PFSK-1 (cell line): Measurements from ENCODE around the gene HECTD3.

Source experiments
- FOXP2 ChIP-seq: optimal IDR thresholded peaks from 2 replicates; pipeline ENCODE3; 2011; ENCODE audit warnings: borderline replicate concordance, control low read depth, inconsistent platforms; ENCODE audit not compliant: insufficient read depth; ENCODE audit errors: extremely low read length, extremely low read depth
- POLR2AphosphoS5 ChIP-seq: IDR thresholded peaks from 2 replicates; pipeline ENCODE4 v1.6.1; 2012; ENCODE audit warnings: low read depth, mild to moderate bottlenecking, control low read depth, low read length, moderate library complexity
- REST ChIP-seq, 2 experiments: IDR thresholded peaks; 2 replicates each; pipeline versions ENCODE4 v1.6.1 to v1.8.0; 2011 to 2012; ENCODE audit warnings: low read depth in 2 of 2, low read length in 2 of 2, control low read depth in 1 of 2, inconsistent platforms in 1 of 2, mild to moderate bottlenecking in 1 of 2, moderate library complexity in 1 of 2; ENCODE audit not compliant: insufficient read depth in 1 of 2
- SIN3A ChIP-seq: IDR thresholded peaks from 2 replicates; pipeline ENCODE4 v1.6.1; 2012; ENCODE audit warnings: mild to moderate bottlenecking, low read length, moderate library complexity, borderline replicate concordance; ENCODE audit not compliant: insufficient read depth
- TAF1 ChIP-seq: IDR thresholded peaks from 2 replicates; pipeline ENCODE4 v1.6.1; 2012; ENCODE audit warnings: low read length, control low read depth, borderline replicate concordance; ENCODE audit not compliant: insufficient read depth

HECTD3 gene

DNA sequence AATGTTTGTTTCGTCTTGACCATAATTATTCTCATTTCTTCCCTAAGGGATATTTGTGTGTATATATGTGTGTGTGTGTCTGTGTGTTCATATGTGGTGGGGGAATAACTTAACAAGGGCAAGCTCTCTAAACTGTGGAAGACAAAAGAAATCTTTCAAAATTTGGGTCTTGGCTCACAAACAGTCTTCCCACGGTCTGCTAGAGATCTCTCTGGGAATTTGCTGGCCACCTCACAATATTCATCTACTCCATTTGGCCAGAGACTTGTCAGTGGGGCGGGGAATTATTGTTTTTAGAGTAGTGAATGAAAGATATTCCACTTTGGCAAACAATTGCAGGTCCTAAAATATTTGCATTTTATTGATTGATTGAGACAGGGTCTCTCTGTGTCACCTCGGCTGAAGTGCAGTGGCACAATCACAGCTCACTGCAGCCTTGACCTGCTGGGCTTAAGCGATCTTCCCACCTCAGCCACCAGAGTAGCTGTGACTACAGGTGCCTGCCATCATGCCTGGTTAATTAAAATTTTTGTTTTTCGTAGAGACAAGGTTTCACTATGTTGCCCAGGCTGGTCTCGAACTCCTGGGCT lies 16.7 kb downstream of the HECTD3 start:
- TF ChIP-seq TAF1 (no peak), SIN3A (no peak), POLR2AphosphoS5 (no peak), REST (IDR thresholded peaks at IDR 0.05; ENCODE audit: insufficient read depth in 1 of 2, low read depth in 2 of 2, low read length in 2 of 2) (no peak), FOXP2 (no peak)

GRCh38 chr1:44988531-44989156 lies 22.5 kb downstream of the HECTD3 start:
- no peak for TF ChIP-seq POLR2AphosphoS5
- TF ChIP-seq REST (IDR thresholded peaks at IDR 0.05; ENCODE audit: insufficient read depth in 1 of 2, low read depth in 2 of 2, low read length in 2 of 2): no peak

- no peak for TF ChIP-seq FOXP2
- TF ChIP-seq TAF1: no peak
Observed at GRCh38 chr1:44985747-44986359, 25.3 kb downstream of the HECTD3 start.

DNA sequence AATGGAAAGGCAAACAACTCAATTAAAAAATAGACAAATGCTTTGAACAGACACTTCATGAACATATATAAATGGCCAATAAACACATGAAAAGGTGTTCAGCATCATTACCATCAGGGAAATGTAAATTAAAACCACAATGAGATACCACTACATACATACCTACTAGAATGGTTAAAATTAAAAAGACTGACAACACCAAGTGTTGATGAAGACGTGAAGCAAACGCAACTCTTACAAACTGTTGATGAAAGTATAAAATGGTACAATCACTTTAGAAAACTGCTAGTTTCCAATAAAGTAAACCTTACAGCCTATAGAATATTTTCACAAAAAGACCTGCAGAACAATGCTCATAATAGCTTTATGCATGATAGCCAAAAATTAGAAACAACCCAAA lies 34.9 kb downstream of the HECTD3 start:
- TF ChIP-seq POLR2AphosphoS5 (no peak), REST (IDR thresholded peaks at IDR 0.05; ENCODE audit: insufficient read depth in 1 of 2, low read depth in 2 of 2, low read length in 2 of 2) (no peak), SIN3A (no peak), TAF1 (no peak), FOXP2 (no peak)

GRCh38 chr1:44973645-44974044 lies 37.5 kb downstream of the HECTD3 start:
- TF ChIP-seq REST (IDR thresholded peaks at IDR 0.05; ENCODE audit: insufficient read depth in 1 of 2, low read depth in 2 of 2, low read length in 2 of 2) (no peak), FOXP2 (no peak), TAF1 (no peak), POLR2AphosphoS5 (no peak), SIN3A (no peak)
